GM12878 (cell line): ENCODE results near the gene TULP4. TPM values are rescaled to one million over a fixed set of nuclear protein-coding genes. Genes with fewer than 3 reads are reported as not detected.
A peak's percentile ranks its signal among the peaks of the same experiment; 100 is the strongest.

ENCODE experiments used
- BMI1 ChIP-seq: fragments of 450-650 bp; IDR thresholded peaks from 2 replicates; pipeline ENCODE4 v1.6.1; 2016; ENCODE audit warnings: mild to moderate bottlenecking, moderate library complexity, borderline replicate concordance
- CEBPB ChIP-seq, 2 experiments: fragments of 150-350 bp in 1 of 2; IDR thresholded peaks; 2 replicates each; pipeline ENCODE4 v1.6.1; 2012 to 2014; ENCODE audit warnings: low read depth in 2 of 2, low read length in 2 of 2, borderline replicate concordance in 1 of 2, inconsistent platforms in 1 of 2
- GABPA ChIP-seq: IDR thresholded peaks from 2 replicates; pipeline ENCODE4 v1.6.1; 2014; ENCODE audit warnings: antibody characterized with exemption, low read depth, mild to moderate bottlenecking, inconsistent platforms
- GATAD2B ChIP-seq: fragments of 450-650 bp; conservative IDR thresholded peaks from 2 replicates; pipeline ENCODE4 v1.6.1; 2017; ENCODE audit warnings: low read depth, mild to moderate bottlenecking, moderate library complexity
- JUNB ChIP-seq: IDR thresholded peaks from 2 replicates; pipeline ENCODE4 v1.6.1; 2016; ENCODE audit warnings: antibody characterized with exemption, mild to moderate bottlenecking
- MTA3 ChIP-seq: IDR thresholded peaks from 2 replicates; pipeline ENCODE4 v1.6.1; 2012; ENCODE audit warnings: low read length, inconsistent platforms, borderline replicate concordance
- NR2F1 ChIP-seq: fragments of 450-650 bp; conservative IDR thresholded peaks from 2 replicates; pipeline ENCODE4 v1.6.1; 2017; ENCODE audit warnings: mild to moderate bottlenecking
- PAX5 ChIP-seq: IDR thresholded peaks from 2 replicates; pipeline ENCODE4 v1.6.1; 2011; ENCODE audit warnings: low read depth, low read length, borderline replicate concordance
- RELA ChIP-seq: fragments of 450-650 bp; IDR thresholded peaks from 2 replicates; pipeline ENCODE4 v1.8.0; 2014; ENCODE audit warnings: borderline replicate concordance; ENCODE audit not compliant: partially characterized antibody
- SUPT20H ChIP-seq: IDR thresholded peaks from 2 replicates; pipeline ENCODE4 v1.6.1; 2011; ENCODE audit warnings: low read depth, mild to moderate bottlenecking, low read length, moderate library complexity, borderline replicate concordance; ENCODE audit not compliant: control insufficient read depth
- TARDBP ChIP-seq: IDR thresholded peaks from 2 replicates; pipeline ENCODE4 v1.6.1; 2016; ENCODE audit warnings: borderline replicate concordance
- ZNF217 ChIP-seq: fragments of 450-650 bp; IDR thresholded peaks from 2 replicates; pipeline ENCODE4 v1.6.1; 2017; ENCODE audit warnings: antibody characterized with exemption, mild to moderate bottlenecking
- ZNF24 ChIP-seq: fragments of 450-650 bp; IDR thresholded peaks from 2 replicates; pipeline ENCODE4 v1.6.1; 2017; ENCODE audit warnings: antibody characterized with exemption, mild to moderate bottlenecking
- polyA plus RNA-seq, 11 experiments: library from polyadenylated mRNA; depleted of rRNA in 4 of 11; unstranded in 6 of 11; stranded (reverse) in 5 of 11; fragments of >200 nt; fragmentation: Nextera tagmentation in 4 of 11; fragmentation: Illumina TruSeq in 1 of 11; extraction: Ambion mirVana in 4 of 11; extraction: Trizol in 1 of 11; gene quantifications; 1 replicate in 1 of 11; 2 replicates in 10 of 11; pipeline versions ENCODE4 v1.2.1 to v1.2.3, GENCODE V29; 2011 to 2016; ENCODE audit warnings: inconsistent platforms in 2 of 11, missing spikeins in 2 of 11, low read depth in 1 of 11
- total RNA-seq, 4 experiments: library from RNA; depleted of rRNA in 3 of 4; stranded (reverse); fragments of >200 nt in 3 of 4; fragmentation: Illumina TruSeq in 1 of 4; extraction: Trizol in 1 of 4; gene quantifications; 2 replicates each; pipeline versions ENCODE4 v1.2.1 to v1.2.3, GENCODE V29; 2013 to 2021
- TF ChIP-seq, protein P1 (sequence below): fragments of 450-650 bp; formaldehyde crosslinking; IDR thresholded peaks from 2 replicates; pipeline ENCODE4 v1.4.0; 2022; ENCODE audit warnings: mild to moderate bottlenecking, moderate library complexity
- TF ChIP-seq, protein P2 (sequence below): IDR thresholded peaks from 2 replicates; pipeline ENCODE4 v1.6.1; 2011; ENCODE audit warnings: borderline replicate concordance, low read depth, mild to moderate bottlenecking, moderate library complexity, low read length; ENCODE audit not compliant: insufficient read depth, poor library complexity, severe bottlenecking
- TF ChIP-seq, protein P3 (sequence below): IDR thresholded peaks from 2 replicates; pipeline ENCODE4 v1.6.1; 2012; ENCODE audit warnings: low read depth, low read length, improper control_type of control experiment
- TF ChIP-seq, protein P4 (sequence below): IDR thresholded peaks from 2 replicates; pipeline ENCODE4 v1.6.1; 2011; ENCODE audit warnings: borderline replicate concordance, low read depth, mild to moderate bottlenecking, moderate library complexity, mixed read lengths, low read length; ENCODE audit not compliant: insufficient read depth; ENCODE audit errors: extremely low read length
- TF ChIP-seq, protein P5 (sequence below): IDR thresholded peaks from 2 replicates; pipeline ENCODE4 v1.6.1; 2012; ENCODE audit warnings: mild to moderate bottlenecking, low read depth, low read length

TULP4 gene
- total and polyA plus RNA-seq, 10 of the 15 experiments (the other 5 are each of a cell fraction or from before 2014, with no cell fraction given) = 0.73 to 31.8 (median 14.0) TPM

DNA sequence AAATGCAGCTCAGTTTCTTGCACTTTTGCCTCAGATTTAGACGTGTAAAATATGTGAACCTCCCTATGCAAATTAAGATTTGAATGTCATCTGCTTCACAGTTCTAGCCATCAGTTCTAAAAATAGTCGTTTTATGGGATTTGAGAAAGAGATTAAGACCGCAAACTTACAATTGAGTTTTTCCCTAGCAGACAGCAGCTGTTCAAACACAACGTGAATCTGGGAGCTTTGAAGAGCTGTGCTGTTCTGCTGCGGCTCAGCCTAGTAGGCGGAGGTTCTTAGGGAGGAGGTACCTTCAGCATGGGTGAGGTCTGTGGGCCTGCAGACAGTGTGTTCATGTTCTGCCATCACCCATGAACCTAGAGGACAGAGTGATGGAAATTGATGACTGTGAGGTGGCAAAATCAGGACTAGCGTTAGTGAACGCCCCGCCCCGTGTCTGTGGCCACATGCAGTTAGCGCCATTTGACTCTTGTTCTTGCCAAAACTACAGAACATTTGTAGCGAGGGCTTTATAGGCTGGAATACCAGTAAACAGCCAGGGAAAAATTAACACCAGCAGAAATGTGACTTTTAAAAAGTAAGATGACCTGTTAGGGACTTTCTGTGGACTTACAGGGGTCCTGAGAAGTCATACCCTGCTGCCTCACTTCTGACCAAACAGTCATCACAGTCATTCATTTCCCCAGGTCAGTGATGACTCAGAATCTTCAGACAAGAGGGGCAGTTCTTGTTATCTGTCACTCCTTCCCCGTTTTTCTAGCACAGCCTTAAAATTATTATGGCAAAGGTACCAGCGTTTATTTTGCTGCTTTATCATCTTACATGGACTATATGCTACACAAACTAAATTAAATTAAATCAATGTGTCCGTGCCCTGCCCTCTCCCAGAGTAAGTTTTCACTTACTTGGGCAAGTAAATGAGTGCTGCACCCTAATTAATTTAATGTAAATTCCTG is 163.4 kb downstream of the TULP4 start (continued):
- TF ChIP-seq, protein P1, sequence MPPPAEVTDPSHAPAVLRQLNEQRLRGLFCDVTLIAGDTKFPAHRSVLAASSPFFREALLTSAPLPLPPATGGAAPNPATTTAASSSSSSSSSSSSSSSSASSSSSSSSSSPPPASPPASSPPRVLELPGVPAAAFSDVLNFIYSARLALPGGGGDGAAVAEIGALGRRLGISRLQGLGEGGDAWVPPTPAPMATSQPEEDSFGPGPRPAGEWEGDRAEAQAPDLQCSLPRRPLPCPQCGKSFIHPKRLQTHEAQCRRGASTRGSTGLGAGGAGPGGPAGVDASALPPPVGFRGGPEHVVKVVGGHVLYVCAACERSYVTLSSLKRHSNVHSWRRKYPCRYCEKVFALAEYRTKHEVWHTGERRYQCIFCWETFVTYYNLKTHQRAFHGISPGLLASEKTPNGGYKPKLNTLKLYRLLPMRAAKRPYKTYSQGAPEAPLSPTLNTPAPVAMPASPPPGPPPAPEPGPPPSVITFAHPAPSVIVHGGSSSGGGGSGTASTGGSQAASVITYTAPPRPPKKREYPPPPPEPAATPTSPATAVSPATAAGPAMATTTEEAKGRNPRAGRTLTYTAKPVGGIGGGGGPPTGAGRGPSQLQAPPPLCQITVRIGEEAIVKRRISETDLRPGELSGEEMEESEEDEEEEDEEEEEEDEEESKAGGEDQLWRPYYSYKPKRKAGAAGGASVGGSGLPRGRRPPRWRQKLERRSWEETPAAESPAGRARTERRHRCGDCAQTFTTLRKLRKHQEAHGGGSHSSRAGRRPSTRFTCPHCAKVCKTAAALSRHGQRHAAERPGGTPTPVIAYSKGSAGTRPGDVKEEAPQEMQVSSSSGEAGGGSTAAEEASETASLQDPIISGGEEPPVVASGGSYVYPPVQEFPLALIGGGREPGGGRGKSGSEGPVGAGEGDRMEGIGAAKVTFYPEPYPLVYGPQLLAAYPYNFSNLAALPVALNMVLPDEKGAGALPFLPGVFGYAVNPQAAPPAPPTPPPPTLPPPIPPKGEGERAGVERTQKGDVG (CRISPR knock-in tag) = no peak
- TF ChIP-seq, protein P2, sequence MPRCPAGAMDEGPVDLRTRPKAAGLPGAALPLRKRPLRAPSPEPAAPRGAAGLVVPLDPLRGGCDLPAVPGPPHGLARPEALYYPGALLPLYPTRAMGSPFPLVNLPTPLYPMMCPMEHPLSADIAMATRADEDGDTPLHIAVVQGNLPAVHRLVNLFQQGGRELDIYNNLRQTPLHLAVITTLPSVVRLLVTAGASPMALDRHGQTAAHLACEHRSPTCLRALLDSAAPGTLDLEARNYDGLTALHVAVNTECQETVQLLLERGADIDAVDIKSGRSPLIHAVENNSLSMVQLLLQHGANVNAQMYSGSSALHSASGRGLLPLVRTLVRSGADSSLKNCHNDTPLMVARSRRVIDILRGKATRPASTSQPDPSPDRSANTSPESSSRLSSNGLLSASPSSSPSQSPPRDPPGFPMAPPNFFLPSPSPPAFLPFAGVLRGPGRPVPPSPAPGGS = peak; percentile 54
- TF ChIP-seq GATAD2B = peak; percentile 24
- peak; percentile 85; the same call in 1 of the 2 replicates for TF ChIP-seq MTA3
- peak; percentile 98 for TF ChIP-seq JUNB
- TF ChIP-seq GABPA = 0 out of 2 replicates have a peak, but pooled peaks have one; percentile 53
- no peak for TF ChIP-seq TARDBP
- peak; percentile 60; the same call in 1 of the 2 replicates for TF ChIP-seq BMI1
- TF ChIP-seq CEBPB (IDR thresholded peaks at IDR 0.05; ENCODE audit: borderline replicate concordance in 1 of 2, low read depth in 2 of 2, low read length in 2 of 2) = no peak
- TF ChIP-seq ZNF24 = peak; percentile 6; the same call in 1 of the 2 replicates
- TF ChIP-seq, protein P3, sequence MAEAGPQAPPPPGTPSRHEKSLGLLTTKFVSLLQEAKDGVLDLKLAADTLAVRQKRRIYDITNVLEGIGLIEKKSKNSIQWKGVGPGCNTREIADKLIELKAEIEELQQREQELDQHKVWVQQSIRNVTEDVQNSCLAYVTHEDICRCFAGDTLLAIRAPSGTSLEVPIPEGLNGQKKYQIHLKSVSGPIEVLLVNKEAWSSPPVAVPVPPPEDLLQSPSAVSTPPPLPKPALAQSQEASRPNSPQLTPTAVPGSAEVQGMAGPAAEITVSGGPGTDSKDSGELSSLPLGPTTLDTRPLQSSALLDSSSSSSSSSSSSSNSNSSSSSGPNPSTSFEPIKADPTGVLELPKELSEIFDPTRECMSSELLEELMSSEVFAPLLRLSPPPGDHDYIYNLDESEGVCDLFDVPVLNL = no peak
- no peak for TF ChIP-seq SUPT20H
- TF ChIP-seq NR2F1 = peak; percentile 92
- TF ChIP-seq ZNF217 = no peak
- peak; percentile 97 for TF ChIP-seq PAX5
- TF ChIP-seq, protein P4, sequence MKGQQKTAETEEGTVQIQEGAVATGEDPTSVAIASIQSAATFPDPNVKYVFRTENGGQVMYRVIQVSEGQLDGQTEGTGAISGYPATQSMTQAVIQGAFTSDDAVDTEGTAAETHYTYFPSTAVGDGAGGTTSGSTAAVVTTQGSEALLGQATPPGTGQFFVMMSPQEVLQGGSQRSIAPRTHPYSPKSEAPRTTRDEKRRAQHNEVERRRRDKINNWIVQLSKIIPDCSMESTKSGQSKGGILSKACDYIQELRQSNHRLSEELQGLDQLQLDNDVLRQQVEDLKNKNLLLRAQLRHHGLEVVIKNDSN = no peak
- TF ChIP-seq RELA = no peak
- TF ChIP-seq, protein P5, sequence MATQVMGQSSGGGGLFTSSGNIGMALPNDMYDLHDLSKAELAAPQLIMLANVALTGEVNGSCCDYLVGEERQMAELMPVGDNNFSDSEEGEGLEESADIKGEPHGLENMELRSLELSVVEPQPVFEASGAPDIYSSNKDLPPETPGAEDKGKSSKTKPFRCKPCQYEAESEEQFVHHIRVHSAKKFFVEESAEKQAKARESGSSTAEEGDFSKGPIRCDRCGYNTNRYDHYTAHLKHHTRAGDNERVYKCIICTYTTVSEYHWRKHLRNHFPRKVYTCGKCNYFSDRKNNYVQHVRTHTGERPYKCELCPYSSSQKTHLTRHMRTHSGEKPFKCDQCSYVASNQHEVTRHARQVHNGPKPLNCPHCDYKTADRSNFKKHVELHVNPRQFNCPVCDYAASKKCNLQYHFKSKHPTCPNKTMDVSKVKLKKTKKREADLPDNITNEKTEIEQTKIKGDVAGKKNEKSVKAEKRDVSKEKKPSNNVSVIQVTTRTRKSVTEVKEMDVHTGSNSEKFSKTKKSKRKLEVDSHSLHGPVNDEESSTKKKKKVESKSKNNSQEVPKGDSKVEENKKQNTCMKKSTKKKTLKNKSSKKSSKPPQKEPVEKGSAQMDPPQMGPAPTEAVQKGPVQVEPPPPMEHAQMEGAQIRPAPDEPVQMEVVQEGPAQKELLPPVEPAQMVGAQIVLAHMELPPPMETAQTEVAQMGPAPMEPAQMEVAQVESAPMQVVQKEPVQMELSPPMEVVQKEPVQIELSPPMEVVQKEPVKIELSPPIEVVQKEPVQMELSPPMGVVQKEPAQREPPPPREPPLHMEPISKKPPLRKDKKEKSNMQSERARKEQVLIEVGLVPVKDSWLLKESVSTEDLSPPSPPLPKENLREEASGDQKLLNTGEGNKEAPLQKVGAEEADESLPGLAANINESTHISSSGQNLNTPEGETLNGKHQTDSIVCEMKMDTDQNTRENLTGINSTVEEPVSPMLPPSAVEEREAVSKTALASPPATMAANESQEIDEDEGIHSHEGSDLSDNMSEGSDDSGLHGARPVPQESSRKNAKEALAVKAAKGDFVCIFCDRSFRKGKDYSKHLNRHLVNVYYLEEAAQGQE = no peak
